Vagina (tissue), 2 donors: ENCODE measurements around the gene PINLYP.

Experiments
- CTCF ChIP-seq, 3 experiments: fragments of 450-650 bp in 2 of 3; fragments of 200-600 bp in 1 of 3; sonication (generic) in 1 of 3; IDR thresholded peaks; one replicate each; pipeline ENCODE4 v1.5.1; 2017 to 2019; ENCODE audit warnings: antibody characterized with exemption in 3 of 3, mild to moderate bottlenecking in 2 of 3, moderate library complexity in 2 of 3
- POLR2AphosphoS5 ChIP-seq, 2 donors: sonication (generic); formaldehyde crosslinking; IDR thresholded peaks; one replicate each; pipeline ENCODE4 v1.9.0; 2017; ENCODE audit warnings: antibody characterized with exemption in 2 of 2, mild to moderate bottlenecking in 2 of 2, low read depth in 1 of 2; ENCODE audit not compliant: insufficient read depth in 1 of 2

GRCh38 chr19:43527860-43528622 is 47.6 kb upstream of the PINLYP start:
- TF ChIP-seq CTCF (IDR thresholded peaks at IDR 0.05) (no peak), POLR2AphosphoS5 (IDR thresholded peaks at IDR 0.05; ENCODE audit: insufficient read depth in 1 of 2, low read depth in 1 of 2) (peak in 1 of 2 donors; percentile 13)
